DMS114 treated with DMSO at 0.1 percent for 48 hours (cell line): ENCODE measurements around the gene CRY1.
"Not testable (repeated sequence)": the region's sequence is repeated elsewhere in the genome, so short reads cannot be mapped to it uniquely, and the experiment has no call there.

Experiments used
- DNase-seq: peaks from one replicate; lab custom pipeline; 2025; ENCODE audit not compliant: unreplicated experiment; lab: John Stamatoyannopoulos, UW

Gene CRY1

DNA sequence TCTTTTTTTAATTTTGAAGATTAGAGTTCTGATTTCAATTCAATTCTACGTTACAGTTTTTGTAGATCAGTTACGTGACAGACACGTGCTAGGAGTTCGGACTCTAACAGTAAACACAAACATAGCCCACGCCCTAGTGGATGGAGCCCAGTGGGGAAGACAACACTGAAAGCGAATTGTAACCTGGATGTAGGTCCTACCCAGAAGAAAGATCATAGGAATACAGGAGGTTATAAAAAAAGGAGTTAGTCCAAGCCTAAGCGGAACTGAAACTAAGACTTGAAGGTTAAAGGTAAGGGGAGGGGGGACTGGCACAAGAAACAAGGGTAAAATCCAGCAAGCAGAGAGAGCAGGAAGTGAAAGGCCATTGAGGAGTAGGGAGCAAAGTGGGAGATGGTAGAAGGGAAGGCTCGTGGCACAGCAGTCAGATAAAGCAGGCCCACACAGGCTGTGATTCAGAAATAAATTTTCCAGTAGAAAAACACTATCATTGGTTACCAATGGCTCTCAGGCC lies 15.7 kb upstream of the CRY1 start:
- DNase-seq: no peak

DNA sequence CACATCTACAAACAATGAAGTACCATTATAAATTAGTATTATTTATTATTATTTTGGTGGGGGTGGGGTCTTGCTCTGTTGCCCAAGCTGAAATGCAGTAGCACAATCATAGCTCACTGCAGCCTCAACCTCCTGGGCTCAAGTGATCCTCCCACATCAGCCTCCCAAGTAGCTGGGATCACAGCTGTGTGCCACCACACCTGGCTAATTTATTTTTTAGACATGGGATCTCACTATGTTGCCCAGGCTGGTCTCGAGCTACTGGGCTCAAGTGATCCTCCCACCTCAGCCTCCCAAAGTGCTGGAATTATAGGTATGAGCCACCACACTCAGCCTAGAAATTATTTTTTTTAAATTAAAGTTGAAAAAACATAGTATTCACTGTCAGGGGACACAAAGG lies 15.0 kb upstream of the CRY1 start:
- DNase-seq: not testable (repeated sequence)

DNA sequence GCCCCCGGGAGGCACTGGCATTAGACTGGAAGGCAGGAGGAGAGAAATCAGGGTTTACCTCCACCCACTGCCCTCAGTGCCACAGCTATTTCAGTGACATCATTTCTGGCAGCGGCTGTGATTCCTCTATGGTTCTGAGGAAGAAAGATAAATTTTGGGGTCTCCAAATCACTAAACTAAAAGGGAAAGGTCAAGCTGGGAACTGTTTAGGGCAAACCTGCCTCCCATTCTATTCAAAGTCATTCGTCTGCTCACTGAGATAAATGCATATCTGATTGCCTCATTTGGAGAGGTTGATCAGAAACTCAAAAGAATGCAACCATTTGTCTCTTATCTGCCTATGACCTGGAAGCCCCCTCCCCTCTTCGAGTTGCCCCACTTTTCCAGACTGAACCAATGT lies 14.0 kb upstream of the CRY1 start:
- no peak for DNase-seq

DNA sequence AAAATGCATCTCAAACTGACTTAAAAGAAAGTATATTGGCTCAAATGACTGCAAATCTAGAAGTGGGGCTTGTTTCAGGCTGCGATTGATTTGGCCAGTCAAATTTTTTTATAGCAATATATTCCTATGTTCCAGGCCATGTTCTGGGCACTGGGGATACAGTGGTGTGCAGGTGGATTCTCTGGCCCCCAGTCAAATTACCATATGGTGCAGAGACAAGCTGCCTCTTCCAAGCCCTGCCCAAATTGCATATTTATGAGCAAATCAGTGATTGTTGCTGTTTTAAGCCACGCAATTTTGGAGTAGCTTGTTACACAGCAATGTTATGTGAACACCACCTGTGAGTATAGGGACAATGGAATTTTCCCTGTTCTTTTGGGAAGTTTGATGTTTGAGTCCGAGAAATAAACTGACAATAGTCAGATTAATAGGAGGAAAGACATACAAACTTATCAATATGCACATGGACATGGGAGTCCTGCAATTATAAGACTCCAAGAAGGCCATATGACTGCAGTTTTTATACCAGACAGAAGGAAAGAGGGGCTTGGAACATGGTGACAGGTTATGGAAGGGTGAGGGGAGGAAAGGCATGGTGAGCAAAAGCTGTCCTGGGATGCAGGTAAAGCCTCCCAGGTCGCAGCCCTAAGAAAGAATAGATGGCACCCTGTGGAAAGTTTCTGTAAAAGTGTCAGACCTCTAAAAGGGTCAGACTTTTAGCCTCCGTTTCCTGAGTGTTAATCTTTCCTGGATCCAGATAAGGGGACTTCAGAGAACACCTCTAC lies 13.1 kb upstream of the CRY1 start:
- DNase-seq: no peak

DNA sequence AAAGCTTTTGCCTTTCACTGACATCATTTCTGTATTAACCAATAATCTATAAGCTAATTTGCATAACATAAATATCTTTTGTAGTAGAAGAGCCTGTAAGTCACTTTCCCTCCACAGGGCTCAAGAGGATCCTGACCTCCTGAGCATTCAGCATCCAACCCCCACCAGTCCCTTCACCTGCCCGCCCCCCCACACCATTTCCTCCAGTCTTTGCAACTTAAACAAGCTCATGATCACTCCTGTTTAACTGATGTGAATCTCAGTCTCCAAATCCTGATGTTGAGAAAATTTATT lies 12.0 kb upstream of the CRY1 start:
- no peak for DNase-seq

DNA sequence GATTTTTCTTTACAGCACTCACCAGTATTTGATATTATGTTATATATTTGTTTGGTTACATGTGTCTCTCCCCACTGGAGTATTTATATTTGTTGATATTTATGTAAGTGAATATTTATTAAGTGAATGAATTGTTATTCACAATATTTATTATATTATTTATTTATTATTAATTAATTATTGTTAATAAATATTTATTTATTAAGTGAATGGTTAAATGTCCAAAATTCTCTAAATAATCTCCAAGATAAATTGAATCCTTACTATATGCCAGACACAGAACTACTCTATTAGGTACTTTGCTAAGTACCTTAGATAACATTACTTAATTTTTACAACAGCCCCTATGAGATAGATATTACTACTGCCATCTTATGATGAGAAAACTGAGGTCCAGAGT lies 10.2 kb upstream of the CRY1 start:
- DNase-seq: no peak

DNA sequence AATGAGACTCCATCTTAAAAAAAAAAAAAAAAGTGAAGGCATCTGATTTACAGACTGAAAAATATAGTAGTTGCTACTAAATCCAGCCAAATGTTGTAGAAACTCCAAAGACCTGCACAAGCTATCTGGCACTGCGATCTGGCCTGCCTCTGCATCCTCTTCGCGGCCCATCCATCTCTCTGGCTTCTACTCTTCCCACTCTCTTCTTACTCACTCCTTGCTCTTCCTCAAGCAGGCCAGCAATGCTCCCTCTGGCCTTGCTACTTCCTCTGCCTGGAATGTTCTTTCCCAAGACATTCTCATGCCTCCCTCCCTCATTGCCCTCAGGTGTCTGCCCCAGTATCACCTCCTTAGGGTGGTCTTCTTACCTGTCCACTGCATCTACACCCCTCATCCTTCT lies 9.7 kb upstream of the CRY1 start:
- no peak for DNase-seq

DNA sequence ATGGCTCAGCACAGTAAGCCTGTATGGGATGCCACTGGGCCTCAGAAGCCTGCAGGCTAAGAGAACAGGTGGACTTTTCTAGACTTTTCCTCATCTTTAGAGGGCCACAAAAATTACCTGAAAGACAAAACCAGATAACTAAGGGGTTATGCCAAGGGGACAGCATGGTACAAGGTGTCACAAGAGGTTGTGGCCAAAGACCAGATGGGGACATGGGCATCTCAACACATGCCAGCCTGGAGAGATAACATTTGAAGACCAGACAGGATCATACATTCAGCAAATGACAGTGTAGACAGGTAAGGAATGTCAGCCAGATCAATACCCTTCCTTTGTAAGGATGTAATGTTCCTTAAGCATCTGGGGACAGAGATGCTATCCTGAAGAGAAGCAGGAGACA lies 8.9 kb upstream of the CRY1 start:
- no peak for DNase-seq

DNA sequence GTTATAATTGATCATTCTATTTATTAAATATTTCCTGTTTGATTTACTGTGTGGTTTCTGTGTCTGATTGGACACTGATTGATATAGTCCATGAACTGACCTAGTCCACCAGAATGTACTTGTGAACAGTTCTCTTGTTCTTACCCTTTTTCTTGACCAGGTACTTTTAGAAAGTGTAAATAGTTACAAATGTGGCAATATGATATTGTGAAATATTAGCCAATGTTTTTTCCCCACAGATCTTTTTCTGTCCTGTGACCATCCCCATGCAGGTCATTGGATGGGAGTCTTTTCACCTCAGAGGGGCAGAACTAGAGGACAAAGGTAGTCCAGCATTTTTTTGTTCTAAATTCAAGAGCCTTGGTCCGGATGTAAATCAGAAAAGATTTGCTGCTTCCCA lies 8.3 kb upstream of the CRY1 start:
- no peak for DNase-seq

DNA sequence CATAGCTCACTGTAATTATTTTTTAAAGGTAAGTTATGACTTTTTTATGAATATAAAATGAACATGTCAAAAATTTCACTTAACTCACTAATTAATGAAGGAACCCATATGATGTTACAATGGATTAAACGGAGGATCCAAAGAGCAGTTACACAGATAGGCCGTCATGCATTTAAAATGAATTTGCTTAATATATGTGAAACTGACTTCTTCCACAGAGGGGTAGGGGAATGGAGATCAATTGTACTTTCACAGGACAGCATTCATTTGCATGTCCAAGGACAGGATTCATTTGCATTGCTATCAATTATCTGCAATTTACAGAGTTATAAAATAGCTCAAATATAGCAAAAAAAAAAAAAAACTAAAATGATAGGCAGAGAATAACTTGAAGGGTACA lies 6.6 kb upstream of the CRY1 start:
- DNase-seq: no peak

DNA sequence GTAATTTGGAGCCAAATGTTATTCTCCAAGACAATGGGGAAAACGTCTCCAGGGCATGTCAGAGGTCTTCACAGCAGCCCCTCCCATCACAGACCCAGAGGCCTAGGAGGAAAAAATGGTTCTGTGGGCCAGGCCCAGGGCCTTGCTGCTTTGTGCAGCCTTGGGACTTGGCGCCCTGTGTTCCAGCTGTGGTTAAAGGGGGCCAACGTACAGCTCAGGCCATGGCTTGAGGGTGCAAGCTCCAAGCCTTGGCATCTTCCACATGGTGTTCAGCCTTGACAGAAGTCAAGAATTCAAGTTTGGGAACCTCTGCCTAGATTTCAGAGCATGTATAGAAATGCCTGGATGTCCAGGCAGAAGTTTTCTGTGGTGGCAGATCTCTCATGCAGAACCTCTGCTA lies 3.2 kb upstream of the CRY1 start:
- no peak for DNase-seq

DNA sequence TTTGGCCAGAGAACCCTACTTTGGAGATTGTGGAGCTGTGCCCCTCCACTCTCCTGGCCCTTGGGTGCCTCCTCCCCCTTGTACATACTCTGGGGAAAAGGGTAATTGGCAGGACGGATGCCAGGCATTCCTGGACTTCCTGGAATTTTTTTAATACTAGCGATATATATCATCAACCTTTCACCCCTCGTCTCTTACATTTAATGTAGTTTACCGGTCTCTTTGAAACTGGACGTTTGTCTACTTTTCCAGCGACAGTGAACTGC lies 767 bp upstream of the CRY1 start:
- DNase-seq: no peak

DNA sequence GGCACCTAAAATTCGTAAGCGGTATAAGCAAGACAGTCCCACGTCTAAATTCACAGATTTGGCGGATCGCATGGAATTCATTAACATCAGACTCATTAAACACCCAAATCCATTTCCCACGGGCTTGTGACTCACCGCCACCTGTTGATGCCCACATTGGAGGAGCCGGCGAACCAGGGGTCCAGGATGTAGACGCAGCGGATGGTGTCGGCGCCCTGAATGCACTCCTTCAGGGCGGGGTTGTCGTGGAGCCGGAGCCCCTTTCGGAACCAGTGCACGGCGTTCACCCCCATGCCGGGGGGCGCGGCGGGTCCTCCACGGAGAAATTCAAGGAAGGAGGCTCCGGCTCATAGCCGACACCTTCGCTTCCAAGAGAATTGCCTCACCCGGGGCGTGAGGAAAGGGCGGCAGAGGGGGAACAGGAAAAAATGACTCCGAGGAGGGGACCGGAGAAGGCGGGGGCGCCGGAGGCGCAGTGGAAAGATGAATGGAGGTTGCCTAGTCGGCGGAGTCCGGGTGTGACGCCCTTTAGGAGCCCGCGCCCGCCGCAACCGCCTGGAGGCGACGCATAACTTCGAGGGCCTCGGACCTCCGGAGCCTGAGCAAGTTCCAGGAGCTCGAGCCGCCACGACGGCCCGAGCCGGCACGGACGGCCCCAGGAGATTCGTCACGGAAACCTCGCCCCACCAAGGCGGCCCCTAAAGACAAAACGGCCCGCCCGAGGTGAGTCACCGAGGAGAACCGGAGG lies 506 bp downstream of the CRY1 start:
- DNase-seq: peak; percentile 53

DNA sequence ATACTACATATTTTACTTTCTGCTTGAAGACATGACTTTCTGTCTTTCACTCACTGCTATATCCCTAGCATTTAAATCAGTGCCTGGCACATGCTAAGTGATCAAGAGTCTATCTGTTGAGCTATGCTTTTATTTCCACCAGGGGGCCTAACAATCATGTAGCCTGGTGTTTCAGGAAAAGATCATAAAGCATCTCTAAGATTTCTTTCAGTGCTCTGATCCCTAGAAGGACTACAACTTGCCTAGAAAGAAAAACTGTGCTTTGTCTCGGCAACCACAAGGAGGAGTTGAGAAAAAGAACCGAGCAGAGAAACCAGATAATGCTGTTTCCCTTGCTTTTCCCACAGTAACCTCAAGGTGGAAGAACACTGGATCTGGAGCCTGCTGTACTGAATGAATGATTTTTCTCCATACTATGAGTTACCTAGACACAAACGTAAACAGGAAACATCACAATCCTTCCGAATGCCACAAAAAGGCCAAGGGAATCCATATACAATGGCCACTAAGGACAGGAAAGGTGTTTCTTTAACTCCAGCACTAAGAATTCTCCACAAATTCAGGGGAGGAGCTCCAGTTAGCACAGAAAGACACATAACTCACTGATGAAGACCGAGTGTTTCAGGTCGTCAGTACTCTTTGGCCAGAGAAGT lies 1.2 kb downstream of the CRY1 start:
- DNase-seq: peak; percentile 96

DNA sequence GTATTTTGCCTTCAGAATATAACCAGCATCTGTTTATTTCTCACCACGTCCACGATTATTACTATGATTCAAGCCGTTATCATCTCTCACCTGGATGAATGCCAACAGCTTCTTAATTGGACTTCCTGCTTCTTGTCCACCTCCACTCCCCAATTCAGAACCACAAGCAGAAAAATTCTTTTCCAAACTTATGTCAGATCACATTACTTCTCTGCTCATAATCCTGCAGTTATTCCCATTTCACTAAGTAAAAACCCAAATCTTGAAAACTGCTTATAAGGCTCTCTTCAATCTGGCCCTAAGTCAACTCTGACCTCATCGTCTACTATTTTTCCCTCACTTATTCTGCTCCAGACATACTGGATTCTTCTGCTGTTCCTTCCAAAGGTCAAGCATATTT lies 2.0 kb downstream of the CRY1 start:
- DNase-seq: no peak

DNA sequence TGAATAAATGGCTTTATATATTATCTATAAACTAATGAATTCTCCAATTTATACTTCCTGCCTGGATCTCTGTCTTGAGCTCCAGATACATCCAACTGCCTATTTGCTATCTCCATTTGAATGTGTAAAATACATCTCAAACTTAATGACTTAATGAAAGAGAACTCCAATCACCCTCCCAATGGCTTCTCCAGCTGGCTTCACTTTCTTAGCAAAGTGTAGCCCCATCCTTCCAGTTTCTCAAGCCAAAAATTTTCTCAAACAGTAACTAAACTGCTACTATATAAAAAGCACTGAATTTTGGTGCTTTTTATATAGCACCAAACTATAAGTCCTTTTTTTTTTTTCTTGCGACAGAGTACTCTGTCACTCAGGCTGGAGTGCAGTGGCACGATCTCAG lies 2.6 kb downstream of the CRY1 start:
- no peak for DNase-seq

DNA sequence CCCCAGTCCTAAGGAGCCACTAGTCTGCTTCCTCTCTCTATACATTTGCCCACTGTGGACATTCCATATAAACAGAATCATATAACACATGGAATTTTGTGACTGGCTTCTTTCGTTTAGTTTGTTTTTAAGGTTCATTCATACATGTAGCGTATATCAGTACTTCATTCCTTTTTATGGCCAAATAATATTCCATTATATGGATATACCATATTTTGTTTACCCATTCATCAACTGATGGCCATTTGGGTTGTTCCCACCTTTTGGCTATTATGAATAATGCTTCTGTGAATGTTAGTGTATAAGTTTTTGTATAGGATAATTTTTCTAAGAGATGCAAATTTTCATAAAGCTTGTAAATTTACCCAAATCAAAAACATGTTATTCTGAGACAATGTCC lies 4.4 kb downstream of the CRY1 start:
- no peak for DNase-seq

DNA sequence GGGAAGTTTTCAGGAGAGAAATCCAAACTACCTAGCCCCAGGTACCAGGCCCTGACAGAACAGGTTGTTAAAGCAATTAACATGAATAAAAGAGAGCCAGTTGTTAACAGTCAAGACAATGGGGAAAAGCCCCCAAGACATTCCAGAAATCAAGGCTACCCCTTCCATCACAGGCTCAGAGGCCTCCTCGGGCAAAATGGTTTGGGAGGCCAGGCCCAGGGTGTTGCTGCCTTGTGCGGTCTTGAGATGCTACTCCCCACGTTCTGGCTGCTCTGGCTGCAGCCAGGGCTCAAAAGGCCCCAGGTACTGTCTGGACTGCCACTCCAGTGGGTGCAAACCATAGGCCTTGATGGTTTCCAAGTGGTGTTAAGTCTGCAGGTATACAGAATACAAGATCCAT lies 7.0 kb downstream of the CRY1 start:
- no peak for DNase-seq

DNA sequence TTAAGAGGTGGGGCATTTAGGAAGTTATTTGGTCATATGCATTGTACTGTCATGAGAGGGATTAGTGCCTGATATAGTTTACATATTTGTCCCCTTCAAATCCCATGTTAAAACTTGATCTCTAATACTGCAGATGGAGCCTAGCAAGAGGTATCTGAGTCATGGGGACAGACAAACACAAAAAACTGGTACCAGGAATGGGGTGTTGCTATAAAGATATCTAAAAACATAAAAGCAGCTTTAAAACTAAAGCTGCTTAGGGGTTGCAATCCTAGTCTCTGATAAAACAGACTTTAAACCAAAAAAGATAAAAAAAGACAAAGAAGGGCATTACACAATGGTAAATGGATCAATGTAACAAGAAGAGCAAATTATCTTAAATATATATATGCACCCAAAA lies 11.6 kb downstream of the CRY1 start:
- DNase-seq: no peak

DNA sequence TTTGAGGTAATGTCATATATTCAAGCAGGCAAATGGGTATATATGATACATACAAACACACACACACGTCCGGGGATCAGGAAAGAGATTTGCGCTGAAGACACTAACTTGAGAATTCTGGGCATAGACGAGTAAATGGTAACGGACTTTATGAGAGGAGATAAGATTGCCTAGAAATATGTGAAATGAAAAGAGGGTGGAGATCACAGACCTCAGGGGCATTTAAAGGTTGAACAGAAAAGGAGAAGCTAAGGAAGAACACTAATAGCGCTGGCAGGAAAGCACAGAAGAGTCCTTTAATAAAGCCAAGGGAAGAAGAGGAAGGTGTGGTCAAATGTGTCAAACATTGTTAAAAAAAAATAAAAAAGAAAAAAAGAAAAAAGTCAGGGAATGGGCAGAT lies 13.1 kb downstream of the CRY1 start:
- DNase-seq: no peak

DNA sequence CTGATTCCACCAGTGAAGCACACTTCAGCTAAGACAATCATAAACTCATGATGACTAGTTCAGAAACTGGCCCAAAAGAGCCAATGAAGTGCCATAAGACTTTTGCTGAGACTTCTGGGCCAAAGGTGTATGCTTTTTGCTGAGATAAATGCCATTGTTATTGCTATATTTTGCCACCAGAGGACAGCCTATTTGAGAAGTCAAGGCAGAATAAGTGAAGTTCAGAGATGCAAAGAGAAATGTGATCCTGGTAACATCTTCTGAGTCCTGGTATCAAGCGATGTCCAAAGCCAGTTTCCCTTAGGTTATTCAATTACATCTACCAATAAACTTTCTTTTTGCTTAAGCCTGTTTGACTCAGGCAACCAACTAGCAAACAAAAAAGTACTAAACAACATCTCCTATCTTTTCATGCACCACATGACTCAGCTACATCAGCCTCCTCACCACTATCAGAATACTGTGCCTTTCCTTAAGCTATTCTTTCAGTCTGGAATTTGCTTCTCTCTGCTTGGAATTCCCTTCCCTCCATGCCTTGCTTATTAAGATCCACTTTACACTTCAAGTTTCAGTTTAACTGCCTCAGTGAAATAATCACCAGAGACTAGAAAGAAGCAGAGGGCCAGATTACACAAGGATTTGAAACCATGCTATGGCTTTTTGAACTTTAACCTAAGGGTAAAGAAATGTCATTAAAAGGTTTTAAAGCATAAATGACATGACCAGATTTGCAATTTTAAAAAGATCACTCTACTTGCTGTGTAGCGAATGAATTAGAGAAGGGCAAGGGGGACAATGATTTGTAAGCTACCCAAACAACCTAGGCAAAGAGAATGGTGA lies 14.0 kb downstream of the CRY1 start:
- DNase-seq: peak; percentile 15

DNA sequence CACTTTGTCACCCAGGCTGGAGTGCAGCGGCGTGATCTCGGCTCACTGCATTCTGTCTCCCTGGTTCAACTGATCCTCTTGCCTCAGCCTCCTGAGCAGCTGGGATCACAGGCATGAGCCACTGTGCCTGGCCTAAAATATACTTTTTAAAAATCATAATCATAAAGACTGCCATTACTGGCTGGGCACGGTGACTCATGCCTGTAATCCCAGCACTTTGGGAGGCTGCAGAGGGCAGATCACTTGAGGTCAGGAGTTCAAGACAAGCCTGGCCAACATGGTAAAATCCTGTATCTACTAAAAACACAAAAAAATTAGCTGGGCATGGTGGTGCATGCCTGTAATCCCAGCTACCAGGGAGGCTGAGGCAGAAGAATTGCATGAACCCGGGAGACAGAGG lies 20.1 kb downstream of the CRY1 start:
- DNase-seq: not testable (repeated sequence)
